Testis (tissue), 2 donors: ENCODE results near the gene PRSS57.

Experiments
- POLR2A ChIP-seq: fragments of 450-650 bp; IDR thresholded peaks from one replicate; pipeline ENCODE4 v1.6.1; 2017; ENCODE audit warnings: antibody characterized with exemption, mild to moderate bottlenecking, moderate library complexity
- TF ChIP-seq, protein P1 (sequence below), 3 experiments: fragments of 450-650 bp in 2 of 3; fragments of 200-600 bp in 1 of 3; sonication (generic) in 1 of 3; IDR thresholded peaks; one replicate each; pipeline ENCODE4 v1.5.1; 2016 to 2019; ENCODE audit warnings: antibody characterized with exemption in 3 of 3, mild to moderate bottlenecking in 2 of 3, moderate library complexity in 1 of 3

DNA sequence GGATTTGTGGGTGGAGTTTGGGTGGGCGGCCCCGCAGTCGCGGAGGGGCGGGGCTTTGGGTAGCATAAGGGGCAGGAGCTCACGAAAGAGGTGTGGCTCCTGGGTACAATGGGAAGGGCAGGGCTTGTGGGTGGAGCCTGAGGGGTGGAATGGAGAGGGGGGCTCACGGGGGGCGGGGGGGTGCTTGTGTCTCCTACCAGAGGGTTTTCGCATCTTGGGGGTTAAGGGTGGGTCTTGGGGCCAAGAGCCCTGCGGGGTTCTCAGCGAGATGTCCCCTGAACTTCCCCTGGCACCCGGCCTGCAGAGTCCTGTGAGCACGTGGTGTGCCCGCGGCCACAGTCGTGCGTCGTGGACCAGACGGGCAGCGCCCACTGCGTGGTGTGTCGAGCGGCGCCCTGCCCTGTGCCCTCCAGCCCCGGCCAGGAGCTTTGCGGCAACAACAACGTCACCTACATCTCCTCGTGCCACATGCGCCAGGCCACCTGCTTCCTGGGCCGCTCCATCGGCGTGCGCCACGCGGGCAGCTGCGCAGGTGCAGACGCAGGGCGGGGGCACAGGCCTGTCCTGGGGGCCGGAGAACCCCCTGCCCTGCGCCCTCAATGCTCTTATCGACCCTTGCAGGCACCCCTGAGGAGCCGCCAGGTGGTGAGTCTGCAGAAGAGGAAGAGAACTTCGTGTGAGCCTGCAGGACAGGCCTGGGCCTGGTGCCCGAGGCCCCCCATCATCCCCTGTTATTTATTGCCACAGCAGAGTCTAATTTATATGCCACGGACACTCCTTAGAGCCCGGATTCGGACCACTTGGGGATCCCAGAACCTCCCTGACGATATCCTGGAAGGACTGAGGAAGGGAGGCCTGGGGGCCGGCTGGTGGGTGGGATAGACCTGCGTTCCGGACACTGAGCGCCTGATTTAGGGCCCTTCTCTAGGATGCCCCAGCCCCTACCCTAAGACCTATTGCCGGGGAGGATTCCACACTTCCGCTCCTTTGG lies 13.9 kb downstream of the PRSS57 start:
- TF ChIP-seq, protein P1, sequence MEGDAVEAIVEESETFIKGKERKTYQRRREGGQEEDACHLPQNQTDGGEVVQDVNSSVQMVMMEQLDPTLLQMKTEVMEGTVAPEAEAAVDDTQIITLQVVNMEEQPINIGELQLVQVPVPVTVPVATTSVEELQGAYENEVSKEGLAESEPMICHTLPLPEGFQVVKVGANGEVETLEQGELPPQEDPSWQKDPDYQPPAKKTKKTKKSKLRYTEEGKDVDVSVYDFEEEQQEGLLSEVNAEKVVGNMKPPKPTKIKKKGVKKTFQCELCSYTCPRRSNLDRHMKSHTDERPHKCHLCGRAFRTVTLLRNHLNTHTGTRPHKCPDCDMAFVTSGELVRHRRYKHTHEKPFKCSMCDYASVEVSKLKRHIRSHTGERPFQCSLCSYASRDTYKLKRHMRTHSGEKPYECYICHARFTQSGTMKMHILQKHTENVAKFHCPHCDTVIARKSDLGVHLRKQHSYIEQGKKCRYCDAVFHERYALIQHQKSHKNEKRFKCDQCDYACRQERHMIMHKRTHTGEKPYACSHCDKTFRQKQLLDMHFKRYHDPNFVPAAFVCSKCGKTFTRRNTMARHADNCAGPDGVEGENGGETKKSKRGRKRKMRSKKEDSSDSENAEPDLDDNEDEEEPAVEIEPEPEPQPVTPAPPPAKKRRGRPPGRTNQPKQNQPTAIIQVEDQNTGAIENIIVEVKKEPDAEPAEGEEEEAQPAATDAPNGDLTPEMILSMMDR (IDR thresholded peaks at IDR 0.05) = no peak
- TF ChIP-seq POLR2A = no peak
